Activated naive CD4-positive, alpha-beta T cell treated with anti-CD3 and anti-CD28 coated beads for 36 hours (primary cell): Measurements from ENCODE around the gene ATP9B. TPM values are rescaled to one million over a fixed set of nuclear protein-coding genes. Genes with fewer than 3 reads are reported as not detected.
"Not testable (repeated sequence)": the region's sequence is repeated elsewhere in the genome, so short reads cannot be mapped to it uniquely, and the experiment has no call there.

Experiments used
- CTCF ChIA-PET: fragments of 350-600 bp; sonication (Branson Sonifier 250); formaldehyde crosslinking; loops from one replicate; lab custom pipeline; 2021; ENCODE audit warnings: antibody characterized with exemption; lab: Charles Lee
- DNase-seq: peaks from one replicate; pipeline ENCODE4 v3.0.0-alpha.2; 2020
- H3K27ac Mint-ChIP-seq: one replicate; pipeline ENCODE4 v1.8.0; 2021; ENCODE audit warnings: mild to moderate bottlenecking, mixed read lengths
- H3K27me3 Mint-ChIP-seq: one replicate; pipeline ENCODE4 v1.8.0; 2021; ENCODE audit warnings: low read depth, mixed read lengths
- H3K36me3 Mint-ChIP-seq: one replicate; pipeline ENCODE4 v1.8.0; 2021; ENCODE audit warnings: low read depth, mixed read lengths
- H3K4me1 Mint-ChIP-seq: one replicate; pipeline ENCODE4 v1.8.0; 2021; ENCODE audit warnings: low read depth, mixed read lengths
- H3K4me3 Mint-ChIP-seq: one replicate; pipeline ENCODE4 v1.8.0; 2021; ENCODE audit warnings: mild to moderate bottlenecking, moderate library complexity, mixed read lengths
- H3K9me3 Mint-ChIP-seq: one replicate; pipeline ENCODE4 v1.8.0; 2021; ENCODE audit warnings: mixed read lengths
- intact Hi-C: fragments of 100-400 bp; cut with micrococcal nuclease; formaldehyde crosslinking; loops from one replicate; pipeline ENCODE4 v1.15.1; 2023
- total RNA-seq, 2 experiments: library from RNA; stranded (reverse); gene quantifications; one replicate each; pipeline ENCODE4 v1.2.3, GENCODE V29; 2021

The ATP9B gene
- total RNA-seq, 2 experiments from 2014 or later, result 18.6 to 19.1 TPM

- Mint-ChIP-seq H3K27ac (no peak overlapping the region), H3K36me3 (peaks cover 10% of the 10 kb centered on the region), H3K9me3 (no peaks in the 10 kb centered on the region), H3K4me1 (no peaks in the 10 kb centered on the region), H3K27me3 (no peaks in the 10 kb centered on the region), H3K4me3 (no peak overlapping the region)
- DNase-seq, result no peak
- intact Hi-C loops, result no loop called here
- CTCF ChIA-PET, result no interaction called here
Measured at GRCh38 chr18:79164706-79165105, 95.5 kb downstream of the ATP9B start.

- intact Hi-C loops, result no loop called here
- DNase-seq, result no peak
- CTCF ChIA-PET, result no interaction called here
- Mint-ChIP-seq H3K9me3 (no peaks in the 10 kb centered on the region), H3K27ac (no peak overlapping the region), H3K4me3 (no peak overlapping the region), H3K36me3 (peaks cover 9% of the 10 kb centered on the region), H3K4me1 (no peaks in the 10 kb centered on the region), H3K27me3 (no peaks in the 10 kb centered on the region)
Measured at GRCh38 chr18:79166702-79167101, 97.5 kb downstream of the ATP9B start.

GRCh38 chr18:79167526-79168190 is 98.5 kb downstream of the ATP9B start:
- intact Hi-C loops, result no loop called here
- H3K36me3 Mint-ChIP-seq, result peaks cover 9% of the 10 kb centered on the region
- no peaks in the 10 kb centered on the region for H3K4me1 Mint-ChIP-seq
- H3K27me3 Mint-ChIP-seq, result no peaks in the 10 kb centered on the region
- no peak overlapping the region for H3K27ac Mint-ChIP-seq
- no peaks in the 10 kb centered on the region for H3K9me3 Mint-ChIP-seq
- CTCF ChIA-PET, result no interaction called here
- no peak for DNase-seq
- H3K4me3 Mint-ChIP-seq, result no peak overlapping the region

- DNase-seq, result no peak
- no peak overlapping the region for H3K4me3 Mint-ChIP-seq
- CTCF ChIA-PET, result no interaction called here
- no peaks in the 10 kb centered on the region for H3K27me3 Mint-ChIP-seq
- no peak overlapping the region for H3K27ac Mint-ChIP-seq
- no peaks in the 10 kb centered on the region for H3K4me1 Mint-ChIP-seq
- intact Hi-C loops, result no loop called here
- H3K36me3 Mint-ChIP-seq, result peaks cover 12% of the 10 kb centered on the region
- no peaks in the 10 kb centered on the region for H3K9me3 Mint-ChIP-seq
Measured at GRCh38 chr18:79169958-79170555, 100.9 kb downstream of the ATP9B start.

- not testable (repeated sequence) for H3K27ac Mint-ChIP-seq
Measured at GRCh38 chr18:79172331-79172730, 103.1 kb downstream of the ATP9B start.

GRCh38 chr18:79173742-79174141 is 104.5 kb downstream of the ATP9B start:
- peaks cover 9% of the 10 kb centered on the region for H3K36me3 Mint-ChIP-seq
- no peaks in the 10 kb centered on the region for H3K27me3 Mint-ChIP-seq
- H3K27ac Mint-ChIP-seq, result no peak overlapping the region
- no peak for DNase-seq
- CTCF ChIA-PET, result no interaction called here
- H3K4me1 Mint-ChIP-seq, result peaks cover 2% of the 10 kb centered on the region
- no peaks in the 10 kb centered on the region for H3K9me3 Mint-ChIP-seq
- intact Hi-C loops, result no loop called here
- no peak overlapping the region for H3K4me3 Mint-ChIP-seq

More at GRCh38 chr18:79172331-79172730, 103.1 kb downstream of the ATP9B start:
- CTCF ChIA-PET, H3K36me3 Mint-ChIP-seq, H3K27me3 Mint-ChIP-seq, intact Hi-C loops, DNase-seq, H3K4me1 Mint-ChIP-seq, H3K4me3 Mint-ChIP-seq, H3K9me3 Mint-ChIP-seq: not testable (repeated sequence)

- H3K27me3 Mint-ChIP-seq, result no peaks in the 10 kb centered on the region
- H3K4me1 Mint-ChIP-seq, result peaks cover 7% of the 10 kb centered on the region
- DNase-seq, result no peak
- no peaks in the 10 kb centered on the region for H3K9me3 Mint-ChIP-seq
- H3K27ac Mint-ChIP-seq, result no peak overlapping the region
- no peak overlapping the region for H3K4me3 Mint-ChIP-seq
- intact Hi-C loops, result no loop called here
- CTCF ChIA-PET, result no interaction called here
- H3K36me3 Mint-ChIP-seq, result peaks cover 12% of the 10 kb centered on the region
Measured at GRCh38 chr18:79178113-79178531, 108.9 kb downstream of the ATP9B start.

- Mint-ChIP-seq H3K27me3 (no peaks in the 10 kb centered on the region), H3K4me3 (no peak overlapping the region), H3K9me3 (no peaks in the 10 kb centered on the region), H3K27ac (no peak overlapping the region), H3K36me3 (peaks cover 9% of the 10 kb centered on the region), H3K4me1 (peaks cover 13% of the 10 kb centered on the region)
- DNase-seq, result no peak
- intact Hi-C loops, result no loop called here
- CTCF ChIA-PET, result no interaction called here
Measured at GRCh38 chr18:79182047-79182713, 113.0 kb downstream of the ATP9B start.

- Mint-ChIP-seq H3K4me3 (no peak overlapping the region), H3K4me1 (peaks cover 11% of the 10 kb centered on the region), H3K27ac (no peak overlapping the region), H3K9me3 (no peaks in the 10 kb centered on the region), H3K36me3 (peaks cover 6% of the 10 kb centered on the region), H3K27me3 (no peaks in the 10 kb centered on the region)
- no peak for DNase-seq
- intact Hi-C loops, result no loop called here
- CTCF ChIA-PET, result interaction anchor here (1.0 kb wide), 1 partner anchor 9 kb away, joined by 4 read pairs; no protein-coding TSS in a partner anchor
Measured at GRCh38 chr18:79185648-79186047, 116.5 kb downstream of the ATP9B start.

- Mint-ChIP-seq H3K9me3 (no peaks in the 10 kb centered on the region), H3K4me3 (no peak overlapping the region), H3K36me3 (peaks cover 9% of the 10 kb centered on the region), H3K27ac (no peak overlapping the region), H3K4me1 (peaks cover 7% of the 10 kb centered on the region), H3K27me3 (no peaks in the 10 kb centered on the region)
- CTCF ChIA-PET, result no interaction called here
- DNase-seq, result no peak
- intact Hi-C loops, result no loop called here
Measured at GRCh38 chr18:79186649-79187048, 117.5 kb downstream of the ATP9B start.

GRCh38 chr18:79187532-79188277 is 118.5 kb downstream of the ATP9B start:
- no peak overlapping the region for H3K27ac Mint-ChIP-seq

GRCh38 chr18:79191418-79191817 is 122.2 kb downstream of the ATP9B start:
- H3K9me3 Mint-ChIP-seq, result no peaks in the 10 kb centered on the region
- CTCF ChIA-PET, result no interaction called here
- no peak overlapping the region for H3K4me3 Mint-ChIP-seq
- no peaks in the 10 kb centered on the region for H3K27me3 Mint-ChIP-seq
- DNase-seq, result no peak
- peaks cover 13% of the 10 kb centered on the region for H3K36me3 Mint-ChIP-seq
- H3K4me1 Mint-ChIP-seq, result peaks cover 8% of the 10 kb centered on the region
- no peak overlapping the region for H3K27ac Mint-ChIP-seq
- intact Hi-C loops, result no loop called here

More at GRCh38 chr18:79187532-79188277, 118.5 kb downstream of the ATP9B start:
- peaks cover 8% of the 10 kb centered on the region for H3K4me1 Mint-ChIP-seq
- intact Hi-C loops, result no loop called here
- H3K9me3 Mint-ChIP-seq, result no peaks in the 10 kb centered on the region
- no peak overlapping the region for H3K4me3 Mint-ChIP-seq
- no peak for DNase-seq
- H3K27me3 Mint-ChIP-seq, result no peaks in the 10 kb centered on the region
- CTCF ChIA-PET, result interaction anchor here (0.6 kb wide), 1 partner anchor 54 kb away, joined by 3 read pairs; no protein-coding TSS in a partner anchor
- H3K36me3 Mint-ChIP-seq, result peaks cover 10% of the 10 kb centered on the region
